BLaER1 treated with 17β-estradiol and CSF1 and Interleukin-3, amounts not matched to agents 10 nM and 100 nM (cell line): ENCODE data around the gene CLSTN1.

Experiments
- H3K27ac ChIP-seq, 11 experiments: shearing (Covaris generic); formaldehyde crosslinking; 2 replicates each; pipeline ENCODE4 v1.8.1; 2022
- H3K27me3 ChIP-seq, 11 experiments: shearing (Covaris generic); formaldehyde crosslinking; 2 replicates each; pipeline ENCODE4 v1.8.1; 2022
- H3K36me3 ChIP-seq, 11 experiments: shearing (Covaris generic); formaldehyde crosslinking; 2 replicates each; pipeline ENCODE4 v1.8.1; 2022
- H3K4me1 ChIP-seq, 10 experiments: shearing (Covaris generic); formaldehyde crosslinking; 2 replicates each; pipeline ENCODE4 v1.8.1; 2022
- H3K4me2 ChIP-seq, 11 experiments: shearing (Covaris generic); formaldehyde crosslinking; 2 replicates each; pipeline ENCODE4 v1.8.1; 2022
- H3K4me3 ChIP-seq, 10 experiments: shearing (Covaris generic); formaldehyde crosslinking; 2 replicates each; pipeline ENCODE4 v1.8.1; 2022
- H3K9ac ChIP-seq, 11 experiments: shearing (Covaris generic); formaldehyde crosslinking; 2 replicates each; pipeline ENCODE4 v1.8.1; 2022
- H3K9me3 ChIP-seq, 11 experiments: shearing (Covaris generic); formaldehyde crosslinking; replicated peaks in 1 of 11; 2 replicates each; pipeline ENCODE4 v1.8.1; 2022
- H4K20me1 ChIP-seq, 11 experiments: shearing (Covaris generic); formaldehyde crosslinking; 2 replicates each; pipeline ENCODE4 v1.8.1; 2022
- Cebpa-rat ChIP-seq, 11 experiments: shearing (Covaris generic); IDR thresholded peaks; 2 replicates each; pipeline ENCODE4 v1.8.1; 2022

Gene CLSTN1

DNA sequence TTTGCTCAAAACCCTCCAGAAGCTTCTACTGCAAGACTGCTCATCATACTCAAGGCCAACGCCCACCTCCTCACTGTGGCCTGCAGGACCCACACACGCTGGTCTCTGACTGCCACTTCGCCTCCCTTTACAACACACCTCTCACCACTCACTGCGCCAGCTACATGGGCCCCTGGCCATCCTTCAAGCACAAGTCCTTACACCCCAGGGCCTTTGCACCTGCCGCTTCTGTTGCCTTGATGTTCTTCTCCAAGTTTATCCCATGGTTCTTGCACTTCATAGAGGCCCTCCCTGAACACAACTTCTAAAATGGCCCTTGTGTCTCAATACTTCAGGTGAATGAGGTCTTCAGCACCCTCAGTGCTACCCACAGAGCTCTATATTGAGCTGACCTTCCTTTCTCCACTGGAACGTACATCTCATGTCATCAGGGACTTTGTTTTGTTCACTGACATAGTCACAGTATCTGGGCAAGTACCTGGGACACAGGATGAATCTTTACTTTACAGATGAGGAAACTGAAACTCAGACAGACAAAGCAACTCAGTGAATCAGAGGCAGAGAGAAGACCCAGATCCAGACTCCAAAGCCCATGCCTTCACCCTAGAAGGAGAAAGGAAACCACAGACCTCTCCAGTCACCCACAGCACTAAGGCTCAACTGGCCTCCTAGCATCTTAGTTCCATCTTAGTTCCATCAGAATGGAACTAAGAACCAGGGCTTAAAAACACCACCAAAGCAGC is 34.7 kb upstream of the CLSTN1 start:
- Histone ChIP-seq H3K4me3 (no peak overlapping the region), H3K27me3 (no peaks in the 10 kb centered on the region), H3K27ac (0 out of 22 replicates have a peak overlapping the region, but pooled peaks of 1 of the 11 experiments have one; percentile 6), H4K20me1 (peaks cover 0 to 9% (median 0%) of the 10 kb centered on the region in 11 experiments; a peak in 2 of 22 replicates), H3K36me3 (peaks cover 4 to 24% (median 8%) of the 10 kb centered on the region in 11 experiments; a peak in 18 of 22 replicates), H3K4me1 (peaks cover 39 to 55% (median 45%) of the 10 kb centered on the region in 10 experiments), H3K4me2 (peak overlapping the region in 7 of 11 experiments; percentile 13 to 80 (median 51); a peak in 12 of 22 replicates), H3K9me3 (peaks cover 7 to 21% (median 11%) of the 10 kb centered on the region in 11 experiments), H3K9ac (no peak overlapping the region)
- TF ChIP-seq Cebpa-rat (IDR thresholded peaks at IDR 0.05), result no peak

DNA sequence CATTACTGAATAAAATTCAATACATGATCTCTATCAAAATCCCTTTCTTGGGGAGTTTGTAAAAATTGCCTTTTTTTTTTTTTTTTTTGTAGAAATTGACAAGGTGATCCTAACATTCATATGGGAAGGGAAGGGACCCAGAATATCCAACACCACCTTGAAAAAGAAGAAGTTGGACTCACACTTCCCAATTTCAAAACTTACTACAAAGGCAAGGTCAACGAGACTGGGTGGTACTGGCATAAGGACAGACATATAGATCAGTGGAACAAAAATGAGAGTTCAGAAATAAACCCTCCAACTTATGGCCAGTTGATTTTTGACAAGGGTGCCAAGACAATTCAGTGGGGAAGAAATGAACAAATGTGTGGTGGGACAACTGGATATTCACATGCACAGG is 31.4 kb upstream of the CLSTN1 start:
- Histone ChIP-seq H3K9ac (no peak overlapping the region), H3K27me3 (peaks cover 0 to 6% (median 0%) of the 10 kb centered on the region in 11 experiments; a peak in 2 of 22 replicates), H3K4me3 (no peak overlapping the region), H3K9me3 (peaks cover 10 to 28% (median 16%) of the 10 kb centered on the region in 11 experiments), H3K27ac (no peak overlapping the region), H3K4me1 (peaks cover 36 to 53% (median 42%) of the 10 kb centered on the region in 10 experiments), H3K4me2 (peak overlapping the region in 2 of 11 experiments; percentile 11 to 33; a peak in 2 of 22 replicates), H3K36me3 (peaks cover 6 to 31% (median 14%) of the 10 kb centered on the region in 11 experiments; a peak in 18 of 22 replicates), H4K20me1 (peaks cover 0 to 9% (median 0%) of the 10 kb centered on the region in 11 experiments; a peak in 3 of 22 replicates)
- TF ChIP-seq Cebpa-rat (IDR thresholded peaks at IDR 0.05), result no peak

DNA sequence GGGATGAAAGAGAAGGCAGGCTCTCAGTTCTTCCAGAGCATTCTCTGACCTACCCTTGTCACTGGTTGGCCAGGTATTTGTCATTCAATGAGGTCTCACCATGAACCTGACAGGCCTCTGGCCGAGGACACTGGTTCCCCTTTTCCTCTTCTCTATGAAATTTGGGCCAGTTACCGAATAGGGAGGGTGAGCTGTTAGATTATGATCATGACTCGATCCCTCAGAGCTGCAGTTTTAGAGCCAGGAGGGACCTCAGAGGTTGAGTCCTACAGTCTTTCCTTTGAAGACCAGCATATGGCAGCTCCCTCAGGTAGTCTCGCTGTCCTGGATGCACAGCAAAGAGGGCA is 29.5 kb upstream of the CLSTN1 start:
- Histone ChIP-seq H3K27ac (no peak overlapping the region), H3K4me2 (peak overlapping the region in 2 of 11 experiments; percentile 96 to 97; a peak in 2 of 22 replicates), H3K4me3 (no peak overlapping the region), H3K9ac (no peak overlapping the region), H3K4me1 (peaks cover 21 to 56% (median 46%) of the 10 kb centered on the region in 10 experiments), H3K9me3 (peaks cover 10 to 26% (median 16%) of the 10 kb centered on the region in 11 experiments), H3K27me3 (peaks cover 0 to 6% (median 0%) of the 10 kb centered on the region in 11 experiments; a peak in 2 of 22 replicates), H4K20me1 (peaks cover 0 to 11% (median 0%) of the 10 kb centered on the region in 11 experiments; a peak in 3 of 22 replicates), H3K36me3 (peaks cover 6 to 29% (median 14%) of the 10 kb centered on the region in 11 experiments; a peak in 18 of 22 replicates)
- TF ChIP-seq Cebpa-rat (IDR thresholded peaks at IDR 0.05), result no peak

DNA sequence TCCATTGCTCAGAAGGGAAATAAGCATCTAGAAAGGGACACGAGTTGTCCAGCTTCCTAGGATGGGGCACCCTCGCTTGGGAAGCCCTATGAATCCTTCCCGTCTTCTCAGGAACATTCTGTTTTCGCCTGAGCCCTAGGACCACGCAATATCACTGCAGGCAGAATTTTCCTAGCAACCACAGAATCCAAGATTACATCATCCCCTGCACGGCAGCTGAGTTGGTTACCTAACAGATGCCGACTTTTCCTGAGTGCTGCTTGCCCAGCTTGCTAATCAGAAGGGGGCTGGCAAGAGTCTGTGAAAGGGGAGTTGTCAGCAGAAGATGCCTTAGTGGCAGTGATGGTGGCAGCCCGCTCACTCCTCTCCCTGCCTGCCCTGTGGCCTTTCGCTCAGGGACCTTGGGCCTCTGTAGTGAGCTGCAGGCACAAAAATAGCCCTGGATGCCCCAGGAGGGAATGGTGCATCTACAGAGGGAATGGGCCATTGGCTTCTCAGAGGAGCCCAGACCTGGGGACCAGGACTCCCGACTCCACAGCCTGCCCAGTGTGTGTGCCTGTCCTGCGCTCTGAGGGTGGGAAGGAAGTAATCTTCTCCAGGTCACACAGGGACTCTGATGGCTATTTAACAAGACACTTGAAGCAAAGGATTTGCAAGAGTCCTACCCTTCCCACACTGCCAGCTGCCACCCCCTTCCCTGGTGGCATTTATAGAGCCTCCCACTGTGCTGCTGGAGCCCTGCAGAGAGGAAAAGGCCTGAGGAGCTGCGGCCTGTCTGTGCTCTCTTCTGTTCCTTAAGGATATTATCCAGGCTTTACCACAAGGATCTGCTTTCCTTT is 28.9 kb upstream of the CLSTN1 start:
- Histone ChIP-seq H3K4me3 (no peak overlapping the region), H3K27me3 (peaks cover 0 to 6% (median 0%) of the 10 kb centered on the region in 11 experiments; a peak in 2 of 22 replicates), H3K36me3 (peaks cover 6 to 23% (median 14%) of the 10 kb centered on the region in 11 experiments; a peak in 18 of 22 replicates), H3K9ac (peak overlapping the region in 1 of 11 experiments; percentile 52; a peak in 1 of 22 replicates), H3K9me3 (peaks cover 10 to 22% (median 16%) of the 10 kb centered on the region in 11 experiments), H3K27ac (no peak overlapping the region), H3K4me1 (peaks cover 18 to 62% (median 52%) of the 10 kb centered on the region in 10 experiments), H3K4me2 (peak overlapping the region in 10 of 11 experiments; percentile 17 to 97 (median 83); a peak in 16 of 22 replicates), H4K20me1 (peaks cover 0 to 11% (median 0%) of the 10 kb centered on the region in 11 experiments; a peak in 3 of 22 replicates)
- 0 out of 22 replicates have a peak, but pooled peaks of 2 of the 11 experiments have one; percentile 9 to 30 for TF ChIP-seq Cebpa-rat (IDR thresholded peaks at IDR 0.05)

DNA sequence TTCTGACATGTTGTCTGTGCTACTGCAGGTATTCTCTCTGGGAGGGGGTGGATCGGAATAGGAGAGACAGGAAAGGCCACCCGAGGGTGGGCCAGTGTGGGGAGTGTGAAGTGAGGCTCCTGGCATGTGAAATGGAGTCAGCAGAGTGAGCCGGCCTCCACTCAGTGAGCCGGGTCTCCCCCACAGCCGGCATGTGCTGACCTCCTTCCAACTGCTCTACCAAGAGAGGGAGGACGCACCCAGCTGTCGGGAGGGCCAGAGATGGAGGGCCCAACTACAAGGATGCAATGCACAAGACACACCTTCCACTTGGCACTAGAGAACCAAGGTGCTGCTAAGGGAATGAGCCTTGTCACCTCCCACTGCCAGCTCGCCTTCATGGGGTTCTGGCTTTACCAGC is 28.2 kb upstream of the CLSTN1 start:
- peaks cover 0 to 6% (median 0%) of the 10 kb centered on the region in 11 experiments; a peak in 2 of 22 replicates for H3K27me3 ChIP-seq
- peaks cover 18 to 63% (median 55%) of the 10 kb centered on the region in 10 experiments for H3K4me1 ChIP-seq
- H3K27ac ChIP-seq, result no peak overlapping the region; a peak in 1 of 22 replicates
- H4K20me1 ChIP-seq, result peaks cover 0 to 11% (median 0%) of the 10 kb centered on the region in 11 experiments; a peak in 3 of 22 replicates
- H3K9ac ChIP-seq, result peak overlapping the region in 3 of 11 experiments; percentile 8 to 52 (median 33); a peak in 2 of 22 replicates
- no peak for TF ChIP-seq Cebpa-rat (IDR thresholded peaks at IDR 0.05)
- peak overlapping the region in 1 of 10 experiments; percentile 52; a peak in 1 of 20 replicates for H3K4me3 ChIP-seq
- peak overlapping the region in 9 of 11 experiments; percentile 26 to 97 (median 85); a peak in 16 of 22 replicates for H3K4me2 ChIP-seq
- H3K9me3 ChIP-seq, result peaks cover 10 to 18% (median 16%) of the 10 kb centered on the region in 11 experiments
- peaks cover 6 to 20% (median 14%) of the 10 kb centered on the region in 11 experiments; a peak in 18 of 22 replicates for H3K36me3 ChIP-seq

DNA sequence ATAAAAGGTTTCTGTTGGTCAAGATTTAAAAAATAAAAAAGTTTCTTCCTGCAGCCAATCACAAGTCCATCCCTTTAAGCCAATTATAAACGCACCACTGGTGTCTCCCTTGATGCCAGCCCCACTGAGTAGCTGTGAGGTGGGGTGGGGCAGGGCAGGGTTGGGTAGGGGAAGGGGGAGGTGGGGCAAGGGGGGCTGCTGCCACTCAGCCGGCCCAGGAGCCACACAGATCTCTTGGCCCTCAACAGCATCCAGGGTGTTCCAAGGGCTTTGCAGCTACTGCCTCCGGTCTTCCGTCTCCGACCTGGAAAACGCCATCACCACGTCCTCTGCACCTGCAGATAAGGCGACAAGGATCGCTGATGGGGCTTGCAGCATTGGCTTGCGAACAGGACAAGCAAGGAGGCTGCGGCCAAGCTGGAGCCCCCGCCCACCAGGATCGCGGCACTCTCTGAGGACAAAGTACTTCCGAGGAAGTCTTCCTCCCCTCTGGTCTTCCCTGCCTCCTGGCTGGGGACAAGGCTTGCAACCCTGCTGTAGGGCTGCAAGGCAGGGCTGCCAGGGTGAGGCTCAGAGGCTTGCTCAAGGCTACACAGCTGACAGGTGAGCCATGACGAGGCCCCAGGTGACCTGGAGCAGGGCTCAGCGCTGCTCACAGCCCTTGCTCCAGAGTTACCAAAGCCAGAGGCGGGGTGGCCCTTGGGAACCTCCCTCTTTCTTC is 26.8 kb upstream of the CLSTN1 start:
- peak overlapping the region in 6 of 11 experiments; percentile 15 to 68 (median 53); a peak in 10 of 22 replicates for H3K9ac ChIP-seq
- H3K9me3 ChIP-seq, result peaks cover 10 to 18% (median 16%) of the 10 kb centered on the region in 11 experiments
- peaks cover 18 to 68% (median 55%) of the 10 kb centered on the region in 10 experiments for H3K4me1 ChIP-seq
- H3K27ac ChIP-seq, result peak overlapping the region in 7 of 11 experiments; percentile 9 to 76 (median 31); a peak in 9 of 22 replicates
- peaks cover 0 to 6% (median 0%) of the 10 kb centered on the region in 11 experiments; a peak in 2 of 22 replicates for H3K27me3 ChIP-seq
- TF ChIP-seq Cebpa-rat (IDR thresholded peaks at IDR 0.05), result no peak
- peak overlapping the region; percentile 66 to 97 (median 83) for H3K4me2 ChIP-seq
- peaks cover 0 to 17% (median 0%) of the 10 kb centered on the region in 11 experiments; a peak in 4 of 22 replicates for H4K20me1 ChIP-seq
- peaks cover 6 to 20% (median 14%) of the 10 kb centered on the region in 11 experiments; a peak in 18 of 22 replicates for H3K36me3 ChIP-seq
- H3K4me3 ChIP-seq, result peak overlapping the region in 7 of 10 experiments; percentile 36 to 59 (median 49); a peak in 12 of 20 replicates

DNA sequence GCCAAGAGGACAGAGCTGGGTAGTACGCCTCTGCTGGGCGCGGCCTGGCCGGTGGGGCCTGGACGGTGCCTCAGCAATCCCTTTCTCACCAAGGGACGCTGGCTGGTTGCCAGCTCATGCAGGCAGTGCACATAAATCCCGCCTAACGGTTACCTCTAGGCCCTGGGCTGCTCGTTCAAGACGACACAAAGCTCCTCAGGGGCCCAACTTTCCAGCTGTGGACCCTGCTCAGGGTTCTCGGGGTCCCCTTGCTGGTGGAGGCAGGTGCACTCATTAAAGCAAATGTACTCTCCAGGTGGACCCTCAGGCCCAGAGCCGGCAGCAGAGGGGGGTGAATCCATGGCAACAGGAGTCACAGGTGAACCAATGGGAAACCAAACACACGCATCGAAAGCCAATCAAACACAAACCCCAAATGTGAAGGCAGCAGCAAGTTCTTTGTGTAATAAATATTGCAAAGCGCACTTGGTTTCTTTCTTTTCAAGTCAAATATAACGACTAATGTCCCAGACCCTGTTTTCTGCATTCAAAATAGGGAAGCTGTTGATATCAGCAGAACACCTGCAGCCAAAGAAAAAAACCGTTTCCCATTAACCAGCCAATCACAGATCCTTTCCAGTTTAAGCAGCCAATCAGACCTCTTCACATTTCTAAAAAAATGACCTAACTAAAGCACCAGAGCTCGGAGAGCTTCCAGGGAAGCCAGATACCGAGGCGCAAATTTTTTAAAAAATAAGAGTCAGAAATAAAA is 26.1 kb upstream of the CLSTN1 start:
- peak overlapping the region in 8 of 11 experiments; percentile 43 to 76 (median 66); a peak in 16 of 22 replicates for H3K27ac ChIP-seq
- H4K20me1 ChIP-seq, result peaks cover 0 to 17% (median 0%) of the 10 kb centered on the region in 11 experiments; a peak in 4 of 22 replicates
- peak overlapping the region in 3 of 10 experiments; percentile 52 to 59 (median 54); a peak in 6 of 20 replicates for H3K4me3 ChIP-seq
- peak overlapping the region; percentile 0 to 97 (median 83); a peak in 20 of 22 replicates for H3K4me2 ChIP-seq
- no peak for TF ChIP-seq Cebpa-rat (IDR thresholded peaks at IDR 0.05)
- H3K27me3 ChIP-seq, result peaks cover 0 to 6% (median 0%) of the 10 kb centered on the region in 11 experiments; a peak in 2 of 22 replicates
- peaks cover 10 to 18% (median 16%) of the 10 kb centered on the region in 11 experiments for H3K9me3 ChIP-seq
- H3K4me1 ChIP-seq, result peaks cover 12 to 68% (median 55%) of the 10 kb centered on the region in 10 experiments
- peaks cover 6 to 20% (median 14%) of the 10 kb centered on the region in 11 experiments; a peak in 18 of 22 replicates for H3K36me3 ChIP-seq
- peak overlapping the region in 7 of 11 experiments; percentile 41 to 64 (median 54); a peak in 13 of 22 replicates for H3K9ac ChIP-seq
